ENCODE results near the gene DOP1B.
"Not testable (repeated sequence)": the region's sequence is repeated elsewhere in the genome, so short reads cannot be mapped to it uniquely, and the experiment has no call there.

Gene DOP1B

DNA sequence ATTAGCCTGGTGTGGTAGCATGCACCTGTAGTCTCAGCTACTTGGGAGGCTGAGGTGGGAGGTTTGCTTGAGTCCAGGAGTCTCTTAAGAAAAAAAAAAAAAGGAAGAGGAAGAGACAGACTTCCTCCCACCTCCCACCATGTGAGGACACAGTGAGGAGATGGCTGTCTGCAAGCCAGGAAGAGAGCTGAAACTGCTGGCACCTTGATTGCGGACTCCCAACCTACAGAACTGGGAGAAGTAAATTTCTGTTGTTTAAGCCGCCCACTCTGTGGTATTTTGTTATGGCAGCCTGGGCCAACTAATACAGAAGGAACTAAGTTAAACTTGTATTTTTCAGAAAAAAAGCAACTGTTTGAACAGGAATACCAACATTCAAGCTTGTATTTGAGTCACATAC lies 21.7 kb downstream of the DOP1B start:
- DNase-seq, result no peak

DNA sequence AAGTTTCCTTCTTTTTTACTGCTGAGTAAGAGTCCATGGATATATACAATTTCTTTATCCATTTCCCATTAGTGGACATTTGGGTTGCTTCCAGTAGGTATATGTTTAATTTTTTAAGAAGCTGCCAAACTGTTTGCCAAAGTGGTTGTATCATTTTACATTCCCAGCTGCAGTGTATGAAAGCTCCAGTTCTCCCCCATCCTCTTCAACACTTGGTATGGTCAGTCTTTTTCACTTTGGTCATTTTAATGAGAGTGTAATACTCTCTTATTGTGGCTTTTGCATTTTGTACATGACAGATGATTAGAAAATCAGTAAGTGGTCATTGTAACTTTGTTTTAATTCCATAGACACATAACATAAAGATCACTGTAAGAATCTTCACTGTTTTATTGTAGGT lies 22.5 kb downstream of the DOP1B start:
- DNase-seq, result no peak

DNA sequence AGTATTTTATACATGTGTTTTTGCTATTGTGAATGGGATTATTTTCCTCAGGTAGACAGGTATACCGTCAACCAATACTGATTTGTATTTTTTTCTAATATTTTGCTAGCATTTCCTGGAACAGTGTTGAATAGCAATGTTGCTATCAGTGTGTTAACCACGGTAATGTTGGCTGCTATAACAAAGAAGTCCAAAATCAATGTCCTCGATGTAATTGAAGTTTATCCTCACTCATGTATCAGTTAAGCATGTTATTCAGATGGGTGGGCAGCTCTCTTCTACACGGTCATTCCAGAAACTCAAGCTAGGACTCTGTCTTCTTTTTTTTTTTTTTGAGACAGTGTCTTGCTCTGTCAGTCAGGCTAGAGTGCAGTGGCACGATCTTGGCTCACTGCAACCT lies 24.3 kb downstream of the DOP1B start:
- no peak for DNase-seq

DNA sequence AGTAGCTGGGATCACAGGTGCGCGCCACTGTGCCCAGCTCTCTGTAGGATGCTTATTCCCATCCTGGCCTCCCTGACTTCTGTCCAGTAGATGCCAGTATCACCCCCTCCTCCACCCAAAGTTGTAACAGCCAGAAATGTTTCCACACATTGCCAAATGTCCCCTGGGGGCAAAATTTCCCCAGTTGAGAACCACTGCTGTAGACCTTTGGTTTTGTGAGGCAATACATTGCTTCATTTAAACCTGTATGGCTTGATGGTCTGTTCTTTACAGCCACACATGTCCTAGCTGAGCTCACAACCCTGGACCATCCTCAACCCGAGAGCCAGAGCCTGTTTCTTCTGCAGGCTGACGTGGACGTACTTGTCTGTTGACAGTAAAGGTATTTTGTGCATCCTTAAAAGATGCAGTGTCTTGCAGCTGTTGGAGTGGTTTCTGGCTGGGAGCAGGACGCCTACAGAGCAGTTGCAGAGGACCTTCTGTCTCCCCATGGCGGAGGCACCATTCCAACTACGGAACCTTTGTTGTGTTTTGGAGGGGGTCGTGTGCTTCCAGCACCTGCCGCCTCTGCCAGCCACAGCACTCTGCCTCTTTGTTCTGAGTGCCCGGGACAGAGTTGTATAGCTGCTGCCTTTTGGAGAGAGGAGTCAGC lies 26.6 kb downstream of the DOP1B start:
- no peak for DNase-seq

DNA sequence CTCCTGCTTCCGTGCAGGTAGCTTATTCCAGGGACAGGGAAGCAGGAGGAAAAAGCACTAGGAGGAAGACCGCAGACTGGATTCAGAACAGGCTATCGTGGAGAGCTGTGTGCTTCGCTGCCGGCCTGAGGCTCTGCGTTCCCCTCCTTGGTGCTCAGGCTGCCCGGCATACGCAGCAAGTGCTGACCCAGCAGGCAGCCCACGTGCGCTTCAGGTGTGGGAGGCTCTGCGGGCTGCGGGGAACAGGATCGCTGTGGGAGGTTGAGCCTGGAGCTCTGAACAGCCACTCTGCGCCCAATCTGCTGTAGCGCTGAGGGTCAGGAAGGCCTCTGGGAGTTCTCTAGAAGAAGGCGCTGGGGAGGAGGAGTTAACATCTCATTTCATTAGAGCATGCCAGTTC lies 27.9 kb downstream of the DOP1B start:
- no peak for DNase-seq

DNA sequence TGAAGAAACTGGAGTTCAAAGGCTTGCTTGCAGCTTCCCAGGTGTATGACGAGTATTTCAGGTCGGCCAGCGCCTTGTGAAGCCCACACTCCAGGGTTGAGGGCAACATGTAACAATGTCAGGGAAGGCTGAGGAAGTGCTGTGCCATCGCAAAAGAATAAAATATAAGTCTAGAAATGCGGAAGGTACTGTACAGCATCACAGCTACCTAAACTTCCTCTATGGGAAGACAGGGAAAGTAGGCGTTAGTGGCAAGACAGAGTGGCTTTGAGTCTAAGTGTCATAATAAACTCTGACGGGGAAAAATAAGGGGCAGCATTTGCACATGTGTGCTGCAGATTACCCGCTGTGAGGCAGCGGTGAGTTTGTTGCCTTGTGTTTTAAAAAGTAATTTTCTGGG lies 28.9 kb downstream of the DOP1B start:
- DNase-seq, result no peak

DNA sequence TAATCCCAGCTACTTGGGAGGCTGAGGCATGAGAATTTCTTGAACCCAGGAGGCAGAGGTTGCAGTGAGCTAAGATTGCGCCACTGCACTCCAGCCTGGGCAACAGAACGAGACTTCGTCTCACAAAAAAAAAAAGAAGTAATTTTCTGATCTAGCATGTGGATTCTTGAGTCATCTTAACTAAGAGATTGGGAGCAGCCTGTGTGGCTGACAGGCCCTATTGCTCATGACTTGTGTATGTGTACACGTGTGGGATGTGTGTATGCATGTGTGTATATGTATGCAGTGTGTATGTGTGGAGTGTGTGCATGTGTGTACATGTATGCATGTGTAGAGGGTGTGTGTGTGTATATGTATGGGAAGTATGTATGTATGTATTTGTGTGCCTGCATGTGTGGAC lies 29.5 kb downstream of the DOP1B start:
- DNase-seq, result no peak

DNA sequence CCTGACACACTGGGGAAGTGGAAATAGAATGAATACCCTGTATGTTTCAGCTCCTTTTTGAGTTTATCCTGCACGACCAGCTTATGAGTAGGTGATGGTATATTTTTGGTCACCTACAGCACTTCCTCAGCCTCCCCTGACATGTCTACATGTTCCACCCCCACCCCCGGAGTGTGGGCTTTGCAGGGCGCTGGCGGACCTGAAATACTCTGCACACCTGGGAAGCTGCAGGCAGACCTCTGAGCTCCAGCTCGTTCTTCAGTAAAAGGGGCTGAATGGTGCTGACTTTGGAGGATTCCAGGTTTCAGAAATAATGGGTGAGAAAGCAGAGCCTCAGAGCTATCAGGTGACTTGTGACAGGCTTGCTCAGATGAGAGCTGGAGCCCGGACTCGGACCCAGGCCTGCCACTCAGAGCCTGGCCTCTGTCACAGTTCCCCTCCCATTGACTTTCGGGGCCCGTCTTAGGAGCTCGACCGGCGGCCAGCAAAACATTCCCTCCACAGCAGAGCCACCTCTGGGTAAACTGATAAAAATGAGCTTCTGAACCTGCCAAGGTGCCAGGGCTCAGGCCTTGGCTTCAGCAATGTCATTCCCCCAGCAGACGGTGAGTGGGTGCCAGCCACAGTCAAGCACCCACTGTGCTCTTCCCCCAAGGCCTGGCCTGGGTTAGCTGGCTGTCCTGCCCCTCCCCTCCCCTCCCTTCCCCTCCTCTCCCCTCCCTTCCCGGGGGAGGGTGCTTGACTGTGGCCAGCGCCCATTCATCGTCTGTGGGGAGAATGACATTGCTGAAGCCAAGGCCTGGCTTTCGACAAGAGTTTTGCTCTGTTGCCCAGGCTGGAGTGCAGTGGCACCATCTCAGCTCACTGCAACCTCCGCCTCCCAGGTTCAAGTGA lies 30.1 kb downstream of the DOP1B start:
- DNase-seq, result no peak

DNA sequence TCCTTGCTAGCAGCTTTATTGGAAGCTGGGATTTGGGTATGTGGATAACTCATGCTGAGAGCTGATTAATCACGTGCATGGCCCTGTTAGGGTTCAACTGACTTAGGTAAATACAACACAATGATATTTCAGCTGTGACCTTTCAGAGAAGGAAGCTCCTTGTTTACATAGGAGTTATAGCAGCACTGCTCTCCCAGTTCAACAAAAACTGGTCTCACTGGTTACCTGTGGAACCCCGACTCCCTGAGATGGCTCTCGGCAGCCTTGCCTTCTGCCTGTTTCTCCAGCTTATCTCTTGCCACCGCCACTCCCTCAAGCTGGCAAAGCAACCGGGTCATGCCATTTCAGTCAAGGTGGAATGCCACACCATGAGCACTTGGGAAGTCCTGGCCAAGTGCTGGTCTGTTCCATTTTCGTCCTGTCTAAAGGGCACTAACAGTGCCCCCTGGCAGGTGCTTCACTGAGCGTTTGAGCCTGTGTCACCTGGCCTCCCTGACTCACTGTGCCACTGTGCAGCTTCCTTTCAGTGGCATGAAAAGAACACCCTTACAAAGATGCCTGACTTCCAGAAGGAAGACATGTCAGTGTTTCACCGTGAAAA lies 31.6 kb downstream of the DOP1B start:
- no peak for DNase-seq

DNA sequence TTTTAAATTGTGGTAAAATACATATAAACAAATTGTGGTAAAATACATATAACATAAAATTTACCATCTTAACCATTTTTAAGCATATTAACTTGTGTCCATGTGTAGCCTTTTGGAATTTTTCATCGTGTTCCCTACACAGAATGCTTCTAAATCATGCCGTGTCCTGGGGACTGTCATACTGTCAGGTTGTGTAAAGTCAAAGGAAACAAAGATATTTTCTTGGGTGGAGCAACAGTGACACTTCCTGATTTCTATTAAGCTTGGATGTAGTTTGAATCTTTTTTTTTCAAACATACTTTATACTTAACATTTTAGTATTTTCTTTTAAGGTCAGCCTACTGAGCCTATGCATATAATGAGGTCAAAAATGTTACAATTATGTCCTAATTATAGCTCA lies 32.3 kb downstream of the DOP1B start:
- DNase-seq, result no peak

DNA sequence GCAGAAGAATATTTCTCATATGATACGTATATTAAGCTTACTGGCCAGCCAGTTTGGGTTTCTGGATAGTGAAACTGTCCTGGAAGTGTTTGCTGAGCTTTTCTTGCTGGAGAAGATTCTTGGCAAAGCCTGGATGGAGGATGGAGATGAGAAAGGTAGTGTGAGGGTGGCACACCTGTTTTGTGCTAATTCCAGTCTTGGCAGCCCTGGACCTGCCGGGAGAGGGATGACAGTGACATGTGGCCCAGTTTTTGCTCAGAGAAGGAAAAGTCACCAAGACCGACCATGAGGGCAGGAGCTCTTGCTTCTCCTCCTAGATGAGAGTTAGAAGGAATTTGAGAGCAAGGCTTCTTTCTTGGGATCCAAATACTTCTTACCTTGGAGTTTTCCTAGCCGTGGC lies 34.1 kb downstream of the DOP1B start:
- DNase-seq, result no peak

DNA sequence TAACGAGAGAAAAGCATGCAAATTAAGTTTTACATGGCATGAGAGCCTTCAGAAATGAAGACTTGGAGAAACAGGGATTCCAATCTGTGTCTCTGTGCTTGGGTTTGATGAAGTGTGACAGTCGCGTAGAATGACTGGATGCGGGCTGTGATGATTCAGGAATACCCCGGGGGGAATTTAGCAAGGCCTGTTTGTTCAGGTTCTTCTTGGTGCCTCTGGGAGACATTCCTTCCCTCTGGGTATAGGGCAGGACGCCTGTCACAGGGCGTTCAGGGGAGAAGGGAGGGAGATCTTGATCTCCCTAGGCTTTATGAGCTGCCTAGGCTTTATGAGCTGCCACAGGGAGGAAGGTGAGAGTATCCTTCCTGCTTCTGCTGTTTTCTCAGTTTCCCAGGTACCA lies 36.6 kb downstream of the DOP1B start:
- DNase-seq, result no peak

DNA sequence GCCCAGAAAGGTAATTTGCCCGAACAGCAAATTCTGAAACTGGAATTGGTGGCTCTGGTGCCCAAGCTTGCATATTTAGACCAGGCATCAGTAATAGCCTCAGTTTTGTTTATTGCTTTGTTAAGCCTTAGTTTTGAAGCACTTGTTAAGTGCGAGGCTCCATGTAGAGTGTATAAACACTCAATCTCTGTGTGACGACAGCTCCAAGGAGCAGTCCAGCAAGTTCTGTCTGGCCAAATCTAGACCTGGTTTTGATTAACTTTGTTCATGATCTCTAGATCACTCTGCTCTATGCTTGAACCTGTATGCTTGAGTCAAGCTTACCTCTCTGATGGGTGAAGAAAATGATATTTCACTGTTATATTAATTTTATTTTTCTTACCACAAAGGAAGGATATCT lies 37.4 kb downstream of the DOP1B start:
- no peak for DNase-seq

DNA sequence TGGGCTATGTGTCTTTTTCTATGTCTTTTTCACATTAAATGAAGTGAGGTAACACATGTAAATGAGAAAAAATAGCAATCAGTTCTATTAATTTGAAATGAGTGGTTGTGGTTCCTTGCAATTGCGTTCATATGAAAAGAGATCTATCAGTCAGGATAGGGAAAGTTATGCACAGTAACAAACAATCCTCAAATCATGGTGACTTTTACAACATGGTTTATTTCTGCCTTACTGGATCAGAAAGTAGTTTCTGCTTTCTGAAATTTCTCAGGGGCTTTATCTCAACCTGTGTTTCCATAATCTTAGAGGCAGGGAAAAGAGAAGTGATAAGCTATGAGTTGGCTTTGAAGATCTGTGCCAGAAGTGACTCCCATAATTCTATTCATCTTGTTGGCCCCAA lies 39.0 kb downstream of the DOP1B start:
- DNase-seq, result no peak

DNA sequence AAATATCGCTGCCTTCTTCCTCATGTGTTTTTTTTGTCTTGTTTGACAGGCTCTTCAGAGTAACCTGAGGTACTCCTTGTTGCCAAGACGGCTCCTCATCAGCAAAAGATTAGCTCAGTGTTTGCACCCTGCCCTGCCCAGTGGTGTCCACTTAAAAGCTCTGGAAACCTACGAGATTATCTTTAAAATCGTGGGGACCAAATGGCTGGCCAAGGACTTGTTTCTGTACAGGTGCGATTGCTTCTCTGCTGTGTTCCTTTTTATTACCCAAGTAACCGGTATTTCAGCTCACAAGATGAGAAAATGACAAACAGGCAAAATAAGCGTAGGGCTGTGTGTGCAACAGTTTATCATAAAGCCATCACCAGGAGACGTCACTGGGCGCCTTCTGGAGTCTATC lies 42.4 kb downstream of the DOP1B start:
- DNase-seq, result no peak

DNA sequence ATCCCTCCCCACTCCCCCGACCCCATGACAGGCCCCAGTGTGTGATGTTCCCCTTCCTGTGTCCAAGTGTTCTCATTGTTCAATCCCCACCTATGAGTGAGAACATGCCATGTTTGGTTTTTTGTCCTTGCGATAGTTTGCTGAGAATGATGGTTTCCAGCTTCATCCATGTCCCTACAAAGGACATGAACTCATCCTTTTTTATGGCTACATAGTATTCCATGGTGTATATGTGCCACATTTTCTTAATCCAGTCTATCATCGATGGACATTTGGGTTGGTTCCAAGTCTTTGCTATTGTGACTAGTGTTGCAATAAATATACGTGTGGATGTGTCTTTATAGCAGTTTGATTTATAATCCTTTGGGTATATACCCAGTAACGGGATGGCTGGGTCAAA lies 43.0 kb downstream of the DOP1B start:
- not testable (repeated sequence) for DNase-seq

DNA sequence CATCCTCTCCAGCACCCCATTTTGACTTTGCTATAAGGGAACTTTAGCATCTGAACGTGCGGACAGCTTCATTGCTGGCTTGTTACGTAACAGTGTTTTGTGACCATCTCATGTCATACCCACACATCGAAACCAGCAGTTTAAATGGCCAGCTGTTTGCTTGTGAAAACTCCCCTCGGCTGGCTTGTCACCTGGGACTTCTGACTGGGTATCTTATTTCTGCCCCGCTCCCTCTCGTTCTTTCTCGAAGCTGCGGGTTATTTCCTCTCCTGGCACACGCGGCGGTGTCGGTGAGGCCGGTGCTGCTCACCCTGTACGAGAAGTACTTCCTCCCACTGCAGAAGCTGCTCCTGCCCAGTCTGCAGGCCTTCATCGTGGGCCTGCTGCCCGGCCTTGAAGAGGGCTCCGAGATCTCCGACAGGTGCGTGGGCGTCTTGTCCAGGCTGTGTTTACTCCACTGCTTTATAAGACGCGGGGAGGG lies 43.5 kb downstream of the DOP1B start:
- no peak for DNase-seq

DNA sequence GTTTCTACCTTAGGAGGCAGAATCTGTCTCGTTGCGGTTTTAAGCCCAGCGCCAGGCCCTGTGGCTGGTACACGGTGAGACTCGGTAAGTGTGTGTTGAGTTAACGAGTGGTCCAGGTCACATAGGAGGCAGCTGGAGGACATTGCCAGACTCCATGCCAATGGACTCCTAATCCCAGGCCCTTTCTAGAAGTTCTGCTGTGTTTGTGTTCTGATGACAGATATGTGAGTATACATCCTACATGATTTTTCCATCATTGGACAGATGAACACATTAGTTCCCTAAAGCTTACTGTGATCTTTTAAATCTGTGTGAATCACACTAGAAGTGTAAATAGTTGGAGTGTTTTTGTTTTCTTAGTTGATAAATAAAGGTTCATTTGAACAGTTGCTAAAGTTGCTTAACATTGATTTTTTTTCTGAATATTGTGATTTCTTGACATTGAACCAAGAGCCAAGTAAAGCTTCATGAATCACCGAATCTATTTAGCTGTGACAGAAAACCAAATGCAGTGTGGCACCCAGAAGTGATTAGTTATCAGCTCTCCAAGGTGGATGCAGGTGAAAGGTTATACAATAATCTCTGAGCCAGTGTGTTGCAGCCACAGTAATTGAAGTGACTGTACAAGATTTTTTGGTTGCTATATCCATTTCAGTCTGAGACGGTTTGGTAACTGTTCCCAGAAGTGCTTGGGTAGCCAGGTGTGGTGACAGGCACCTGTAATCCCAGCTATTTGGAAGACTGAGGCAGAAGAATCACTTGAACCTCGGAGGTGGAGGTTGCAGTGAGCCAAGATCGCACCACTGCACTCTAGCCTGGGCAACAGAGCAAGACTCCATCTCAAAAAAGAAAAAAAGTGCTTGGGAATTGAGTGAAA lies 46.3 kb downstream of the DOP1B start:
- no peak for DNase-seq

DNA sequence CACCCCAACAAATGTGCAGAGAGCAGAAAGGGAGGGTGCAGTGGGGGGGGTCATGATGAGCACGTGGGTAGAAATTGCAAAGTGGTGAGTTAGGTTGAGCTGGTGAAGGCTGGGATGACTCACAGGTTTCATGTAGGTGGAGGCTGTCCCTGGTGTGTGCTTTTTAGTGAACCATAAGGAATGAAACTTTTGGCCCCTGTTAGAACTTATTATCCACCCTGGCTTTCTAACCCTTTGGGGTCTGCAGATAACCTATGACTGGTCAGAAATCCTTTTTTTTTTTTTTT lies 46.9 kb downstream of the DOP1B start:
- no peak for DNase-seq

DNA sequence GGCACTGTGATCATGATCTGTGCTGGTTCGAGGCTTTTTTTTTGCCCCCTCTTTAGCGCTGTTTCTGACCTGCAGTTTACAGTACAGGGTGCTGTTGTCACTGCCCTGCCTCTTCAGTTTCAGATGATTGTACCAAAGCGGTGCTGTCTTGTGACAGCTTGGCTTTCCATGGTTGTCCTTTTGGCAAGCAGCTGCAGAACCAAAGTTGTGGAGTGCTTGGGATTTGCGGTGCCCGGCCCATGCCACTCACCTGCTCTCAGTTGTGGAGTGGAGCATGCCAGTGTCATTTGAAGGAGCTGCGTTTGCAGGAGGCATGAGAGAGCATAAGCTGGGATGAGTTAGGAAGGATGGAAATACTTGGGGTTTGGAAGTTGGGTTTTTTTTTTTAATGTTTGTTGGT lies 48.4 kb downstream of the DOP1B start:
- no peak for DNase-seq

DNA sequence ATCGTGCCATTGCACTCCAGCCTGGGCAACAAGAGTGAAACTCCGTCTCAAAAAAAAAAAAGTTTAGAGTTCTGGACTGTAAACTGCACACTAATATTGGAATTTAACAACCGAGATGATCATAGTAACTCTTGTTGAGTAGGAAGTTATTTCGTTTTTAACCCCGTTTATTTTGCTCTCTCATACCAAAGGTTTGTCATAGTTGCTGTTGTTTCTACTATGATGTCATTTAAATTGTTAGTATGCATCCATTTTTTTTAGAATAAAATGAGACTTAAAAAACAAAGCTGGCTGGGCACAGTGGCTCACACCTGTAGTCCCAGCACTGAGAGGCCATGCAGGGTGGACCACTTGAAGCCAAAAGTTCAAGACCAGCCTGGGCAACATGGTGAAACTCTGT lies 49.3 kb downstream of the DOP1B start:
- DNase-seq, result no peak
